ENCODE measurements around the gene AGAP1.

Gene AGAP1

GRCh38 chr2:235723371-235723770 is 229.5 kb downstream of the AGAP1 start:
- no peak for DNase-seq

DNA sequence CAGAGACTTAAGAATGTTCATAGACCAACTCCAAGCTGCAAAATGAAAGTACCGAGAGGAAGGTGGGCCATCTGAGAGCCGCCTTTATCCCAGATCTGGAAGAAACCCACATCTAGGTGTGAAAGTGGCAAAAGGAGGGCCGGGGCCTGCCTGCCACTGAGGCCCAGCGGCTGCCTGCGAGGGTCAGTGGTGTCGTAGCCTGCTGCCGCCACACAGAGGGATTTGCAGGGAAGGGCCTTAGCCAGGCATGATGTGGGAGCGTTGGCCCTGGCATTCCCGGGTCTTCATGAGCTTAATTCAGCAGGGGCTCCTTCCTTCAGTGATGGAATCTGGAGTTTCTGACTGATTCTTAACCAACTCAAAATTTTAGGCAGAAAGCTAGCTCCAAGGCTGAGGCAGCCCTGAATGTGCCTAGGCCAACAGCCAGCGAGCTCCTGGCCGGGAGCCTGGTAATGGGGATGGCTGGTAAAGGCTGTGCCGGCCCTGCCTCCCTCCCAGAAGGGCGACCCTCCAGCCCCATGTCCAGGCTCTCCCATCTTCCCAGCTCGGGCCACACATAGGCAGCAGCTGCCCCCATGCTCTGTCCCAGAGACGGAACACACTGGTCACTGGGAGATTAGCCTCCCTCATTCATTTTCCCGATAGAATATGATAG is 230.1 kb downstream of the AGAP1 start:
- DNase-seq, result no peak

DNA sequence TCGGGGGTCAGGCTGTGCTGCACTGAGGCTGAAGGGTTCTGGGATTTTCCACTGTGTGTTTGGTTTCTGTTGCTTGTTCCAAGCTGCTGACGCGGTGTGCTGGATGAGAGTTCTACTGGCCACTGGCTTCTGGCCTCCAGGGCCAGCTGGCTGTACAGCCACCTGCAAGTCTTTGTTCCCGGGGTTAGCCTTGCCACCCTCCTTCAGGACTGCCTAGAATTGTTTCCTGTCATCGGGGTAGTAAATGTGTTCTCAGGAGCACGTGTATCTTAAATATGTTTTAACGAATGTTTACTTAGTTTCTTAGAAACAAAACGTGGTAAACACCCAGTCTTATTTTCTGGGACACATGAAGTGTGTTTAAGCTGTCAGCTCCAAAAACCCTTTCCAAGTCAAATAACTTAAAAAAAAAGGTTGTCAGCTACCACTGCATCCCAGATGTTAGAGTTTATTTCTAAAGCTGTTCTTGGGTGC is 231.2 kb downstream of the AGAP1 start:
- no peak for DNase-seq

- DNase-seq, result no peak
These were observed 232.0 kb downstream of the AGAP1 start for GRCh38 chr2:235725841-235726240.

DNA sequence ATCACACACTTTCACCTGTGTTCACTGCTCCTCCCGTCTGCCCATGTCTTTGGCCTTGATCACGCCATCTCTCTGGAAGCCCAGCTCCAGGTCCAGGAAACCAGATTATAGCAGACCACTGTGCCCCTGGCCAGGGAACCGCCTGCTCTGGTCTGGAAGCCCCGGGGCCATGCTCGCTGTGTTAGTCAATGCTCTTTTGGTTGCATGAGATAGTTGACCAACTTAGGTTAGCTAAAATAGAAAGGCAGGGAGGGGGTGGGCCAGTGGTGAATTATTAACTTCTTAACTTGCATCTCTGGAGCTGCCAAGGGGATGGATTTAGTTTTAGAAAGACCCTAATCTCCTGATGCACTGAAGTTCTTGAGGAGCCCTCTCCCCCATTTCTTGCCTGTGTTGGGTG is 232.7 kb downstream of the AGAP1 start:
- no peak for DNase-seq

DNA sequence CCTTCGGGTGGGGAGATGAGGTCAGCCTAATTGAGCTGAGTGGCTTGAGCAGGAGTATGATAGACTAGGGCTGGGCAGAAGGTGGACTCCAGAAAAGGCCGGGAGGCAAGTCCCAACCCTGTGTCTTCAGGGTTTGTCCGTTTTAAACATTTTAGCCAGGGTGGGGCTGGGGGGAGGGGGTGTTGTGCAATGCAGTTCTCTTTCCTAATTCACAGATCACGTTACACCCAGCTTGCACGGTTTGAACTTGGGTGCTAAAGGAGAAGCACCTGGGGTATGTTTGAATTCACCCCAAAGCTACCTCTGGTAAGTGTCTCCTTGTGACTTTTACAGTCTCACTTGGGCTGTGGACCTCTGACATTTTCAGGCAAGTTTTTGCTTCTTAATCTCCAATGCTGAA is 233.3 kb downstream of the AGAP1 start:
- DNase-seq, result no peak

- DNase-seq, result no peak
These were observed 234.3 kb downstream of the AGAP1 start for GRCh38 chr2:235727891-235728799.

GRCh38 chr2:235728800-235729556 is 235.1 kb downstream of the AGAP1 start:
- no peak for DNase-seq

GRCh38 chr2:235729557-235729947 is 235.7 kb downstream of the AGAP1 start:
- no peak for DNase-seq

DNA sequence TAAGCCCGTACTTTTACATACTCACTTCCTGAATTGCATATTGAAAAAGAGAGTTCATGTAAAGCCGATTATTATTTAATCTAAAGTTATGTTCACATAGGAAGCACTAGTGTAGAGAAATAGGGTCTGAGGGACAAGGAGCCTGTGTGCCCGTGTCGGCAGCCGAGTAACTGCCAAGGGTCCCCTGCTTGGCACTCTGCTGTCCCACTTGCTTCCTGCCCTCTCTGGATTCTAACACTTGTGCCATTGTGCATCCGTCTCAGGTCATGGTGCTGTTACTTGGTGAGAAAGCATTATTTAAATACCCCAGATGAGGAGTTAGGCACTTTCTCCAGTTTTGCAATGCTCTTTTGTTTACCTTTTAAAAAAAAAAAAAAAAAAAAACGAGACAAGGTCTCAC is 236.3 kb downstream of the AGAP1 start:
- DNase-seq, result no peak

GRCh38 chr2:235733761-235734160 is 239.9 kb downstream of the AGAP1 start:
- no peak for DNase-seq

- DNase-seq, result no peak
These were observed 240.3 kb downstream of the AGAP1 start for GRCh38 chr2:235734168-235734567.

DNA sequence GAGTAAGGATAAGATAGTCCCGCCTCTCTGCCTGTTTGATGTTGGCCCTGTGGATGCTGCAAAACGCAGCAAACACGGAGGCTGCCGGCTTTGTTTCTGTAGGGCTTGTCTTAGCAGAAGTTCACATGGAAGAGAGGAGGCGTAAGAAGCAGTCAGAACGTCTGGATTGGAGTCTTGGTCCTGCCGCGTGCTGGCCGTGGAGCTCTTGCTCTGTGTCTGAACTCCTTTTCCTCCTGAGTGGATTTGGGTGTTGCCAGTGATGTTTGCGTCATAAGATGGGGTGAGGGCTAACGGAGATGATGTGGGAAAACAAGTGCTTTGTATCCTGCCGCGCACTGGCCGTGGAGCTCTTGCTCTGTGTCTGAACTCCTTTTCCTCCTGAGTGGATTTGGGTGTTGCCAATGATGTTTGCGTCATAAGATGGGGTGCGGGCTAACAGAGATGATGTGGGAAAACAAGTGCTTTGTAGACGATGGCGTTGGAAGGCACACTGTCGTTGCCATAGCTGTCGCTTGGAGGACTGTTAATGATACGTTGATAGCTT is 240.9 kb downstream of the AGAP1 start:
- DNase-seq, result no peak

DNA sequence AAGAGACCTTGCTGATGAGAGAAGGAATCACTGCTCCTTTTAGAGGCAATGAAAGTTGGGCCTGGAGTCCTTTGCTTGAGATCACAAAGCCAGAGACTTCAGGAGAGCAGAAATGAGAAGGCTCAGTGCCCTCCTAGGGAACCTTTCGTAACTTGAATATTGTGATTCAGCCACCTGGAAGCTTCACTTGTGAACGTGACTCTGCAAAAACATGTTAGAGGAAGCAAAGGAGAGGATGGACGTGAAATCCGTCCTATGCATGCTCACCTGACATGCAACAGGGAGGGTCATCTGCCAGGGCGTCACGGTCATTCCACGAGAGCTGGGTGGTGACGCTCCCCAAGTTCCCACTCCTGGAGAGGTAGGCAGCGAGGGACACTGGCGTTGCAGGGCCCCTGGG is 243.6 kb downstream of the AGAP1 start:
- no peak for DNase-seq

- DNase-seq, result no peak
These were observed 244.0 kb downstream of the AGAP1 start for GRCh38 chr2:235737840-235738239.

DNA sequence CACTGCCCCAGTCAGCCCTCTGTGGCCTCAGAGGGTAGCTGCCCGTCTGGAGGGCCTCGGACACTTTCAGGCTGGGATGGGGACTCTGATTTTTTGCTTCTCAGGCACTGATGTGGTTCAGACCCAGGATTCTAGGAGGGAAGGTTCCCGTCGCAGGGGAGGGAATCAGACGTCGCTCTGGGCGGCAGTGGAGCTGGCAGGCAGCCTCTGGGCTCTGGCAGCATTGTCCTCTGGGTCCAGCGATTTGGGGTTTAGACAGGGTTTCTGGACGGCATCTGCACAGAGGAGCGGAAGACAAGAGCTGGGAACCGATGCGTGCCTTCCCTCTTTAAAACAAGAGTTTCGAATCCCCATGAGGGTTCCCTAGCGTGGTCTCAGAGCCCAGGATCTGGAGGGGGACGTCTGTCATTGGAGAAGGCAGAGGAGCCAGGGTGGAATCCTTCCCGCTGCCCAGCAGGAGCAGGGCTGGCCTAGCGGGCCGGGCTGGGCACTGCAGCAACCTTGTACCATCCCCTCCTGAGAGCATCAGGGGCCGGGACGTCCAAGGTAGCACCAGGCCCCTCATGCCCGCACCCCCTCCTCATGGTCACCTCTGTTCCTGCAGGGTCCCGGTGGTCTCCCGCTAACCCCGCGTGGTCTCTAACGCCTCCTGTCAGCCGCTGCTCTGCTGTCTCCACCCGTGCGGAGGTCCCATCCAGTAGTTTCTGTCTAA is 246.0 kb downstream of the AGAP1 start:
- no peak for DNase-seq

DNA sequence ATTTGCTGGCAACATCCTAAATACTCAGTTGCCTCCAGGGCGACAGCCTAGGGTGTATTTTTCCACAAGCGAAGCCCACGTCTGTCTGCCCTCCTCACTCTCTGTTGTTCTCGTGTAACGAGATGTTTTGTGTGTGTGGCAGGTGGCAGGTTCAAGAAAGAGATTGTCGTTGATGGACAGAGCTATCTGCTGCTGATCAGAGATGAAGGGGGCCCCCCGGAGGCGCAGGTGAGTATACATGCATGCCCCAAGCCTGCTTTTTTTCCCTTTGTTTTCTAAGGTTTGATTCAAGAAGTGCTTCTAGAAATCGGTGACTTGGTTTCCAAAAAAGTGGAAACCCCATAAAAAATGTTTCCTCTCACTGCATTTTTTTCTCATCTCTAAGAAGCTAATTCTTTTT is 247.0 kb downstream of the AGAP1 start:
- no peak for DNase-seq

- DNase-seq, result no peak
These were observed 250.3 kb downstream of the AGAP1 start for GRCh38 chr2:235744161-235744560.

- DNase-seq, result no peak
These were observed 251.8 kb downstream of the AGAP1 start for GRCh38 chr2:235745597-235745996.

DNA sequence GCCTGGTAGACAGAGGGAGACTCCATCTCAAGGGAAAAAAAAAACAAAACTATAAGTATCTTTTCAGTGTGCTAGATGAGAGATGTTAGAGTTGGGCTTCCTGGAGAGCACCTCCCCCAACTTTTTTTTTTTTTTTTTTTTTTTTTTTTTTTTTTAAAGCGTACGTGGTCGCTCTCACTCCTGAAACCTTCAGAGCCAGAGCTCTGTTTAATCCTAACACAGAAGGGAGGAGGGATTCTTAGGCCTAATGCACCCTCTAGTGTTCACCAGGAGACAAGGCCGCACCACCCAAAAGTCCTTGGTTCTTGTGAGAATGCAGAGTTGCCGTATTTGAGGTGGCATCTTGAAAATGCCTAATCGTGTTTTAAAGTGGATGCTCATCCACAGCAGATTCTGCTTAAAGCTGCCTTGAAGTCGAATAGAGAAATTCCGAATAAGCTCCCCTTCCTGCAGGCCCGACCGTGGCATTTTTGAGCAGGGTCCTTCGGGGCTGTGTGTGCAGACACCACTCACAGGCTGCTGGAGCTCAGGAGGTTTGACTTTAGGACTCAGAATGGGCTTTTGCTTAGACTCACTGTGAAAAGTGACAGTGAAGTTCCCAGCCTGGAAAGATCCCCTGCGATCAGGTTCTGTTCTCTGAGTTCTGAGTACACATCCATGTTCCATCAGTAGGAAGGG is 252.6 kb downstream of the AGAP1 start:
- DNase-seq, result no peak

GRCh38 chr2:235747001-235747785 is 253.3 kb downstream of the AGAP1 start:
- no peak for DNase-seq
